ENCODE measurements around the gene ZDHHC13.
A peak's percentile ranks its signal among the peaks of the same experiment; 100 is the strongest.

ZDHHC13 gene

DNA sequence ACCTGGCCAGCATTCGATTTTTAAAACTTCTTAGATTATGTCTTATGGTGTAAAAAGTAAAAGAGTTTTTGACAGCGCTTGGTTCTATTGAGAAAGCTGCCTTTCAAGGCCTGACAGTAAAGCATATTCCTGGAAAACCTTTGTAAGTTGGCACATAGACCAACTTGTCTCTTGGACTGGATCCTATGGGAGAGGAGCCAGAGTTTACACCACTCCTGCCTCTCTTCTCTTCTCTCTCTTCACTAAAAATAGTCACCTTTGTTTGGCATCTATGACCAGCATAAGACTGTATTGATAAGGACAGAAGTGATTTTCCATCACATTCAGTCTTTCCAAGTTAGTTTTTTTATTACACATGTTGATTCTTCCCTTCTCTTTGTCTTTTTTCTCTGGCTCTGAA lies 51.1 kb downstream of the ZDHHC13 start:
- DNase-seq (ENCODE audit: low spot score) = no peak

DNA sequence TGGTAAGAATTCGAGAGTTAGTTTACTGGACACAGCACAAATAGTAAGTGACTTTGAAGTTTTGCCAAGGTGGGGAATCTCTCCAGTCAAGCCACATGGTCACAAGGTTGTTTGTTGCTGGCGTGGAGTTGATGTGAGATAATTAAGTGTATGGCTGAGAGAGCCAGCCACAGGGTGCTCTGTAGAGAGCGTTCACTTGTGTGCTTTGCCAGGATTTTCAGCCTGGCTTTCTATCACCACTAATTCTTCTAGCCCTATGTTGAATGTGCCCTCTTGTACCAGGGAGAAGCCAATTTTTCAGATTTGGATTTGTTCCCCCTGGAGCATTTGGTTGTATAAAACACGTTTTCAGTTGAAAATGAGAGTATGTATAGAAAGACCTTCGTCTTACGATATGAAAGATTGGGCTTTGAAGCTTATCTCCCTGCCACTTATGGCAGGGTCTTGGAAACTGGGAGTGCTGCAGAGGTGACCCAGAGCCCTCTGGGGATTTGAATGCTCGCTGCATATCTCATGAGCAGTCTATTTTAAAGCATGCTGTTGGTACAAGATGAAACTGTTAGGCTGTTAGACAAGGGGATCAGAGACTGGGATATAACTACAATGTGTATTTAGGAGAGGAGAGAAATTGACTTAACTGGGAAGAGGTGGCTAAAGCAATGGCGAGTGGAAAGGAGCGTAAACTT lies 56.2 kb downstream of the ZDHHC13 start:
- DNase-seq (ENCODE audit: low spot score) = no peak

DNA sequence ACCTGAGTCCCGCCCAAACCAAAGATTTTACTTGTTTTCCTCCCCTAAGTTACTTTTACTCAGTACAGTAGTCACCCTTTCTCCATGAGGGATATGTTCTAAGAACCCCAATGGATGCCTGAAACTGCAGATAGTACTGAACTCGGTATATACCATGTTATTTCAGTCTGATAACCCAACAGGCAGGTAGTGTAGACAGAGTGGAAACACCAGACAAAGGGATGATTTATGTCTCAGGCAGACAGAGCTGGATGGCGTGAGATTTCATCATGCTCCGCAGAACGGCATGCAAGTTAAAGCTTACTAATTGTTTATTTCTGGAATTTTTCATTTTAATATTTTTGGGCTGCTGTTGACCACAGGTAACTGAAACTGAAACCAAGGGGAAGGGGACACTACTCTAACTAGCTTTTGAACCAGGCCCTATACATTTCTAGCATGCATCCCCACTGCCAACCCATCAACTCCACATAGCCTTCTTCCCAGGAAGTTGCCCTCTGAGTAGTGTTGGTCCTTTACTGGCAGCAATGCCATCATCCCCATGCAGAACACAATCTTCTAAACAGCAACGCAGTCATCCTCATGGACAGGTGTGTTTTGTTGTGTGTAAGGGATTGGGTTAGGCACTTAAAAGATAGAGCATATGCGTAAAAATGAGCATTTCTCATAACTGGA lies 57.1 kb downstream of the ZDHHC13 start:
- no peak for DNase-seq (ENCODE audit: low spot score)

DNA sequence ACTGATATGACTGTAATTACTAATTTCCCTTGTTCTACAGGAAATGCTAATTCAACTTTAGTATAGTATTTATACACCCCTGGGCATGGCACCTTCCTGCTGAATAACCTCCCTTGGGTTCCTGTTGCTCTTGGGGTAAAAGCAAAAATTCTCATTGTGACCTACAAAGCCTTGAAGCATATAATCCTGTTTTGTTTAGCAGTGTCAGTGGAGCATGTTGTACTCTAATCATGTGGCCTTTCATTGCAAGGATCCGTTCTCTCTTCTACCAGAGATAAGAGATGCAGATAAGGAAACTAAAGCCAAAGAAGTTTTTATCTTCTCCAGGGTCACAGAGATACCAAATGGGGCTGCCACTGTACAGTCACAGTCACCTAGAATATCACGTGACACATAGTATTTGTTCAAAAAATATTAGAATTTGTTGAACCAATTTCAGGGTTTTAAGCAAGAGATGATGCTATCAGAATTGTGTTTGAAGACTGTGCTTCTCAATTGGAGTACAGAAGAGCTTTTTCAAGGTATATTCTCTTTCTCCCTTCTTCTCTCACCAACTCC lies 59.7 kb downstream of the ZDHHC13 start:
- no peak for DNase-seq (ENCODE audit: low spot score)

DNA sequence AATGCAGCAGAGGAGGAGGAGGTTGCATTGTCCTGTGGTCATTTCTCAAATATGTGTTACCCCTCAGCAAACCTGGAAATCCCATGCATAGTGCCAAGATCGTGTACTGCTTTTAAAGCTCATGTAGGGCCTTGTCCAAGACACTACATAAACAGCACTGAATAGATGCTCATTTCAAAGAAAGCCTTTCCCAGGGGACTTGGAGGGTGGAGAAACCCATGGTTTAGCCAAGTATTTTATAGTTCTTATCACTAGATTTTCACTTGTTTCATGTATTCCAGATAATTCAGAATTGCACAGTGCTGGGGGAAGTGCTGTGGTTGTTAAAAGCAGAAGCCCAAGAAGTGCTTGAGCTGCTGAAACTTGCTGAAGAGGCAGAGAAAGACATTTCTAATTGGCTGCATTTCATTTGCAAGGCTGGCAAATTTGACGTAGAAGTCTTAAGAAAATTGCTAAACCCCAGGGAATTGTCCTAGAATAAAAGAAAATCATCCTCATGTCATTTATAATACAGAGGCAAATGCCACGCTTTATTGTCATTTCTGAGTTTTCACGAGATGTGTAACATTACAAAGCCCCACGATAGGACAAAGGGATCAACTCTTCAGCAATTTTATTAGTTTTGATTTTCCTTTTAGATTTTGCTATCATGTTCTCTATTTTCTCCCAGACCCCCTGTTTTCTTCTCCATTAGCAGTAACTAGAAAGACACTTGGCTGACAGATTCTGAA lies 64.7 kb downstream of the ZDHHC13 start:
- no peak for DNase-seq (ENCODE audit: low spot score)

DNA sequence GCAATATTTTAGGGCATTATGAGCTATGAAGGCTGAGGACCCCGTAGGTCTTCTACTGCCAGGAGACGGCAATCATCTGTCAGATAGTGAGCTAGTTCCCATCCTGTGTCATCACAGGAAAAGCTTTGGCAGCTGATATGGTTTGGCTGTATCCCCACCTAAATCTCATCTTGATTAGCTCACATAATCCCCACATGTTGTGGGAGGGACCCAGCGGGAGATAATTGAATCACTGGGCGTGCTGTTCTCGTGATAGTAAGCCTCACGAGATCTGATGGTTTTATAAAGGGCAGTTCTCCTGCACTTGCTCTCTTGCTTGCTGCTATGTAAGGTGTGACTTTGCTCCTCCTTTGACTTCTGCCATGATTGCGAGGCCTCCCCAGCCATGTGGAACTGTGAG lies 66.7 kb downstream of the ZDHHC13 start:
- no peak for DNase-seq (ENCODE audit: low spot score)

DNA sequence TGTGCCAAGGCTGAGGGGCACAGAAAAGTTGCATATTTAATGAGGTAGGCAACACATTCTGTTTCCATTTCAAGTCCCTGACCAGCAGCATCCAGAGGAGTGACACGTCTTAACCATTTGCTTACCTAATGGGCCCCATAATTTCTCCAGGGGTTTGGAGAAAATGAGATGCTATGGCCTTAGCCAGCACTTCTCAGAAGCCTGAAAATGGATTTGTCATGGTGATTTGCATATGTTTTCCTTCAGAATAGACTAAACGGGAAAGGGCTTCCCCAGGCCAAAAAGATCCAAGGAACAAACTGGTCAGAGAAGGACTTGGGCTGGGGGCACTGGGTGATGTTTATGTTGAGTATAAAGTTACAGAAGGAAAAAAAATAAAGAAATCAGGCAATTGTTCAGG lies 68.1 kb downstream of the ZDHHC13 start:
- no peak for DNase-seq (ENCODE audit: low spot score)

DNA sequence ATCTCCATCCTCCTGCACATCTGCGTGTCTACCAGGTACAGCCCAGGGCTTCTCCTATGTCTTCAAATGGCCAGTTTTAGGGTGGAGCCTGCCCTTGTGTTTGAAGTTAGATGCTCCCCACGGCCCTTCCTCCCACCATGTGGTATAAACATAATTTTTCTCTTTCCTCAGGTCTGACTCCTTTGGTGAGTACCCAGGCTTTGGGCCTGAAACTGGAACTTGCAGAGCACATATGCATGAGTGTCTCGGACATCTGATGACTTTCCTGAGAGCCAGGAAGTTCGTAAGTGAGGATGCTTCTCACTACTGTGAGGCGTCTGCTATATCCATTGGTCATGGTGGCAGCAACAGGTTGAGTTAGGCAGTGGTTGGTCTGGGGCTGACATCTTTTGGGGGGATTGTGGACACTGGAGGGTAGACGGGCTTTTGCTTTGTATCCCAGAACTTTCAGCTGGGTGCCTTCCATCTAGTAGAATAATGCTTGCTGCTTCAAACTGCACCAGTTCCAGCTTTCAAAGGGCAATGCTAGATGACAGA lies 68.6 kb downstream of the ZDHHC13 start:
- DNase-seq (ENCODE audit: low spot score) = no peak

DNA sequence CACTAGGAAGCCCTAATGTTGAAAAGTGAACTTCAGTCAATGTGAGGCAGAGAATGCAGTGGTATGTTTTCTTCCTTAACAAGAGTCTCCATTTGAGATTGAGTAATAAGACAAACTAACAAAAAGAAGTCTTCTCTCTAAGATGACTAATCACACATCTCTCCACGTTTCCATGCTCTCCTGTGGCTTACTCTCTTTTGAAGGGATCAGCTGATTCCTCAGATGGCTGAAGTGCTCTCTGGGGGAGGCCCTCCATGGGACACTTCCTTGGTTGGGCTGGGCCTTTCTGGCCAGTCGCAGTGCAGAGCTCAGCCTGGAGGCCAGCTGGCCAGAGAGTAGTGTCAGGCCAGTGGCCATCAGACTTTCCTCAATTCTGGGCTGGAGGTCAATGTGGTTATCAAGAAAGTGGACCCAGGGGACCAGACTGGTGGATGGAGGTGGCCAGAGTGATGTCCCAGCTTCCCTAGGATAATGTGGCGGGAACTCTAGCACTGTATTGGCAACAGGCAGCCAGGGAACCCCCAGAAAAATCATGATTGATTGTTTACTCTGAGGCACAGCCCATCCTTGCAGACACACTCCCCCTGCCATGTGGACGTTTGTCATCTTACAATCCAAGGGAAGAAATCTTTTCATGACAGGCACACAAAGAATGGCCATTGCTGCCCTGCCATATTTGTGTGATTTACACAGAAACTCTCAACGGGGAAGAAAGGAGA lies 70.3 kb downstream of the ZDHHC13 start:
- peak; percentile 7 for DNase-seq (ENCODE audit: low spot score)

DNA sequence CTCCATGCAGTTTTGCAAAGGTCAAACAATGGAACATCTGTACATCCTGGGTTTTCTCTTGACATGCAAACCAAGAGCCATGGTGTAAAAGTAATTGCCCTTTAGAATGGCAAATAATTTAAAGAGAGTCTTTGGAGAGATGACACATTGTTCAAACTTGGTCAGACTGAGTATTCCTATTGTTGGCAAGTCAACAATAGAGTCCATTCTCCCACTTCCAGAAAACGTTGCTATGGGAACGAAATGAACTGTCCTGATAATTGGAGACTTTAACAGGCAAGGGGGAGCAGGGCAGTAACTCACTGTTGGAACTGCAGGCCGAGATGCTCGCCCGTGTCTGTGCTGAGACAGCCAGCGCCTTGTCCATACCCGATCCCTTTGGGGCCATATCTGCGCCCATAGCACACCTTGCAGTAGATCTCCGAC lies 70.9 kb downstream of the ZDHHC13 start:
- DNase-seq (ENCODE audit: low spot score) = peak; percentile 87

DNA sequence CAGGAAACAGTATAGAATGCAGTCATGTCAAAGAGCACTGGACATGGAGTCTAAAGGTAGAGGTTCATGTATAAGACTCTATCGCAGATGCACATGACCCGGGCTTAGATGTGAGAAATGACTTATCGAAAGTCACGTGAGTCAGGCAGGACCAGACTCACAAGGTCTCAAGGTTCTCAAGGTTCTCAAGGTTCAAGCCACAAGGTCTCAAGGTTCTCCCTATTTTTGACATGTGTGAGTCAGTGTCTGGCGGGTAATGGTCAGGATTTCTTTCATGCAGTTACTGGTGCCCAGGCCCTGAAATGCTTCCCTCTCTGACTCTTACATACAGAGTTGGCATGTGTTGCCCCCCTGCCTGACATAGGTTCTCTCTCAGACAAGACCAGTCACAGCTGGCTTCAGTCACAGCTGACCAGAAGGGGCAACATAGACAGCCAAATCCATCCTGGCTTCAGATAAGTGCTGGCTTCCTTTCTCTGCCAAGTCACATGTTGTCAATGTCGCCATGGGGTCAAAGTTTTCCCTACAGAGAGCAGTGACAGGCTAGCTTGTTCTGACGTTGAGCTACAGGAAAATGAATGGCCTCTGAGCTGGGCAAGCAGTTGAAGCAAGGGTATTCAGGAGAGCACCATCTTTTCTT lies 74.7 kb downstream of the ZDHHC13 start:
- DNase-seq (ENCODE audit: low spot score) = no peak

DNA sequence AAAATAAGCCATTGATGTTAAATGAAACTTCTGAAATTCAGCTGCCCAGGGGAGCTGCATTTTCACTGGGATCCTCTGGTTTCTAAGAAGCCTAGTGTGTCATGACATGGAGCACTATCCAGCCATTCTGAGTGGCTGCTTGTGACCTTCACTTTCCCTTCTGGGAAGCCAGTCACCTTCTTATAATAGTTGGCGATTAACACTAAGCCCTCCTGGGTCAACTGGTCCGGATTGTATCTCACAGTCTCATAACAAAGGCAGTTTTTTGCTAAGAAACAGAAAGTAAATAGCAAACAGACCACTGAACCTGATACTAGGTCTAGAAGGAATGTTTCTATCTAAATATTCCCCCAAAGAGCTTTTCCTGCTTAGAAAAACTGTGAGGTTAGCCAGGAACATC lies 76.9 kb downstream of the ZDHHC13 start:
- DNase-seq (ENCODE audit: low spot score) = no peak

DNA sequence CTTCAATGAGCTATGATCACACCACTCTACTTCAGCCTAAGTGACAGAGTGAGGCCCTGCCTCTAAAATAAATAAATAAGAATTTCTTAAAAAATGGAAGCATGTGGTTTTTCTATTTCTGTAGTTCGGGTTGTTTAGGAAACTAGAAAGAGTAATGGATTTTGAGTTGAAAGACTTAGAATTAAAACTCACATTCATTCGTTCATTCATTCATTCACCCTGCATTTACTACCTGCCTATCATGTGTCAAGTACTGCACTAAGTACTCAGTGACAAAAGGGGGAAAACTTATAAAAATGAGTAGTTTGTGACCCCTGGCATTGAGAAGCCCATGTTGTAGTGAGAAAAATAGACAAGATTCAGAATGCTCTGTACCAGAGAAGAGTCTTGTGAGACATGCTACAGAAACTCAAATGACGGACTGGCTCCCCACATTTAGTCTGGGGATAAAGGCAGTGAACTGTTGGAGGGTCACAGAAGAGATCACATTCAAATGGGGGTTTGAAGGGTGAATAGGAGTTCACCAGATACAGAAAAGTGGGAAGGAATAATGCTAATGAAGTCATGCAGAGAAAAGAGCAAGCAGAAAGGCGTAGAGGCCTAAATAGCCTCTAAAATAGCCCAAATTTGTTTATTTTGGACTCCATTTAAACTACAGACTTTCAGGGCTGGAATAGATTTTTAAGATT lies 77.8 kb downstream of the ZDHHC13 start:
- DNase-seq (ENCODE audit: low spot score) = no peak

DNA sequence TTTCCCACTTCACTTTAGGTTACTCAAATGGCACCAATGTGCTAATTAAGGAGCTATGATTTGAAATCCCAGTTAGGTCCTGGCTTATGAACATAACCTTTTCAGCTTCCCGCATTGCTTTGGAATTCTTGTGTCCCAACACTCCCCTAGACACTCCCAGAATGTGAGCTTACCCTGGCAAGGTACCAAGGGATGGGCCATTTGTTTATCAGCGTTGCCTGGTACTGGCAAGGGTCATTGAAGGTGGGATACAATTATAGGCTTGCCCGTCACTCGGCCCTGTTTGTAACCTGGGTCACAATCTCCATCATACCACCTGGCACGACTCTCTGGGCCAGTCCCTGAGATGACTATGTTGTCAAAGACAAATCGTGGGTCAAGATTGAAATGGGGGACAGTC lies 79.5 kb downstream of the ZDHHC13 start:
- no peak for DNase-seq (ENCODE audit: low spot score)

DNA sequence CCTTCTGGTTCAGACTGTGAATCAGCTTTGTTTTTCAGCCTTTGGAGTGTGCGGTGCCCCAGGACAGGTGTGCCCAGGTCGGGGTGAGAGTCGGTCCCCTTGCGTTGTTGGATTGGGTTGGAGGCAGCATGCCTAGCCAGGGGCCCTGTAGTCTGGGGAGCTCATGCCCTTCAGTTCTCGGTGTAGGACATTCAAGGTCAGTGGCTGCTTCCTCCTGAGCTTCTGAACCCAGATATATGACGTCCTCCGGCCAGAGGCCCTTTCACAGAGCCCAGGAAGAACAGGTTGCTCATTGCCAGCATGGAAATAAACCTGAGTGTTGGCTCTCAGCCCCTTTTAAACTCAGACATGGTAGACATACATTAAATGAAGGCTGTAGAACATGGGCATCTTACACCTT lies 82.1 kb downstream of the ZDHHC13 start:
- DNase-seq (ENCODE audit: low spot score) = no peak

DNA sequence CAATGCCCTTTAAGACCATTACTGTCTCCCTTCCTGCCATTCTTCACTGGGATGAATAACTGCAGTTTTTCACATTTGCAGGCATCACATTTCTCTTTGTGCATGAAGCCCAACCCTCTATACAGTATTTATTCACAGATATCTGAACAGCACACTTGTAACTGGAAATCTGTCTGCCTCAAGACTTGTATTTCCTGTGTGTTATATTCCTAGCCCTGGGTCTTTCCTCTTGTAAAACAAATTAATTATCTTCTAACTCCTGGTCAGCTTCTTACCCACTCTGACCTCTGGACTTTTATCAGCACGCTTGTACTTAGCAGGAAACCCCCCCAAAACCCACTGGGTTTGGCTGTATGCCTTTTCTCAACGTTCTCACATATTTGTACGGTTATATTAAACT lies 82.8 kb downstream of the ZDHHC13 start:
- DNase-seq (ENCODE audit: low spot score) = no peak

DNA sequence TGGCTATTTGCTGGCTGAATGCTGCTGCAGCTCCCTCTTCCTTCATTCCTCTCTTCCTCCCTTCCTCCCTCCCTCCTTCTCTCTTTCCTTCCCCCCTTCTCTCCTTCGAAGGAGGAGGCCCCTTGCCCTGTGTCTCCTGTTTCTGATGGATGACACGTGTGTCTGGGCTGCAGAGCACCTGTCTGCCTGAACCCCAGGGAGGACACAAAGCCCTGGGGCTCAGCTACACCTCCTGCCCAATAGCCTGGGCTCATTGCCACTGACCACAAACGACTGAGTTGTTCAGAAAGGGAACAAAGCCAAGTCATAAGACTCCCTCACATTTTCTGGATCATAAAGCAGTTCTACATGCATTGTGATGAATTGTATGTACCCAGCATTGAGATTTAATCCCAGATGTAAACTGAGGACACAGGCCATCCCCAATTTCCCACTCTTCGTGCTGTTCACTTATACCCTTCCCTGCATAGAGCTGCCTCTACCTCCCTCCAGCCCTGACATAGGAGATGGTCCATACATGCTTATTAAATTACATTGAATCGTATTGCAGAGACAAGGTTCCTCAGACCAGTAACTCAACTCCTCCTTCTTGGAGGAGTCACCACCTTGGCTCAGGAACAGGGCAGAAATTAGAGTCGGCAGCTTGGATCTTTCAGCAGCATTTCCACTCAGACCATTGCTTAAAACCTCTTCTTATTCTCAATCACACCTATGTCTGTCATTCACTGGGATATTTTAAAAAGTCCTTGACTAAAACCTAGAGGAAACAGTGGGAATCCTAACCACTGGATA lies 83.6 kb downstream of the ZDHHC13 start:
- DNase-seq (ENCODE audit: low spot score) = no peak

DNA sequence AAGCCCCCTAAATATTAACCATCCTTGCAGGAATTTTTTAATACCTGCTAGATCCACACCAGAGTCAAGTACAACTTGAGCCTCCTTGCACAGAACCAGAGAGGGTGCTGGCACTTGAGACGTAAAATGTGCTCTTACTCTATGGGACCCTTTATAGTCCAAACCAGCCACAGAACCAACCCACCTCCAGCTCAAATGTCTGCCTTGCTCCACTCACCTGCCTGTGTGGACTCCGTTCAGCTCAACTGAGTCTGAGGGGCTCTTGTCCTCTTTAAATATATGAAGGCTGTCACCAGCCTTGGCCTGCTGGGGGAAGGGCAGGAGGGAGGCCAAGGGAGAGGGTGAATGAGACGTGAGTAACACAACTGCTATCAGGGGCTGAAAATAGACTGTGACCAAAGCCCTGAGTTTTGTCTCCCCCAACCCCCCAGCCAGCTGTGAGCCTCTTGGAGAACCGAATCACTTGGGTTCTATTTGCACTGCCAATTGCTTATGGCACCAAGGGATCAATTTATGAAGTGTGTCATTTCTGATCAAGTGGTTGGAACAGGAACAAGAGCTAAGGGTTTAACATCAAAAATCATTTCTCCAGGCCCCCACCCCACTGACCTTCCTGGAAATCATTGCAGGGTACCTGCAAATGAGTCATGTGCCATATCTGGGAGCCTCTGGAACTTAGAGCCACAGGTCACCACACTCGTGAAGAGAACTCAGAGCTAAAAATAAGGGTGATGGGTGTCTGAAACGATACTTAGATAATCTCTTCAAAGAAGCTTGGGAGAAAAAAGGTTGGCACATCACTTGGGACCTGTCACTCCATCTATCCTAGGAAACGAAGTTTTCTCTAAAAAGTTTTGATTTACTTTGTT lies 85.0 kb downstream of the ZDHHC13 start, which contains the start of gene CSRP3:
TSS of gene CSRP3 (minus strand) at position 247 of the 869 bp plus-strand sequence. CDS start 9,535 bp downstream, outside the sequence.
- DNase-seq (ENCODE audit: low spot score) = no peak

DNA sequence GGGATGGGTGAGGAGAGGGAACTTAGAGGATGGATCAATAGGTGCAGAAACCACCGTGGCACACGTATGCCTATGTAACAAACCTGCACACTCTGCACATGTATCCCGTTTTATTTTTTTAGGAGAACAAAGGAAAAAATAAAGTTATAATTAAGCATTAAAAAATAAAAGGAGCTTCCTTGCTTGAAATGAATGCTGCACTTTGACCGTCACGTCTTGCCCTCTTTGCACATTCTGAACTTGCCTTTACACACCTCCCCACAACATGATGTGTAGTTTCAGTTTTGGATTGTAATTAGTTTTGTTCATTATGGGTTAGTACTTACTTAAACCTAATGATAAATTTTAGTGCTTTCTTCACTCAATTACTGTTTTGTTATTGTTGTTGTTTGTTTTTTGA lies 87.9 kb downstream of the ZDHHC13 start:
- DNase-seq (ENCODE audit: low spot score) = no peak

All from globus pallidus (tissue), 1 donor.